Measurements from ENCODE around the gene HSH2D.

HSH2D gene

GRCh38 chr19:16197622-16198369, 54.3 kb downstream of the HSH2D start, which contains the start of gene AP1M1:
Gene AP1M1 (plus strand): TSS chr19:16197911. CDS start chr19:16198027, 116 bp downstream.
- DNase-seq: peak; percentile 98

- no peak for DNase-seq
These were observed 54.8 kb downstream of the HSH2D start for GRCh38 chr19:16198370-16198651.

GRCh38 chr19:16199275-16199932, 55.9 kb downstream of the HSH2D start:
- DNase-seq: no peak

- DNase-seq: no peak
These were observed 56.8 kb downstream of the HSH2D start for GRCh38 chr19:16200038-16201010.

GRCh38 chr19:16201011-16201391, 57.5 kb downstream of the HSH2D start:
- no peak for DNase-seq

GRCh38 chr19:16202320-16203255, 59.1 kb downstream of the HSH2D start:
- no peak for DNase-seq

GRCh38 chr19:16203256-16204004, 59.9 kb downstream of the HSH2D start:
- no peak for DNase-seq

- no peak for DNase-seq
These were observed 60.5 kb downstream of the HSH2D start for GRCh38 chr19:16204005-16204294.

- DNase-seq: no peak
These were observed 61.9 kb downstream of the HSH2D start for GRCh38 chr19:16205205-16206045.

GRCh38 chr19:16206046-16206605, 62.6 kb downstream of the HSH2D start:
- DNase-seq: no peak

- no peak for DNase-seq
These were observed 63.2 kb downstream of the HSH2D start for GRCh38 chr19:16206637-16207036.

- DNase-seq: no peak
These were observed 63.6 kb downstream of the HSH2D start for GRCh38 chr19:16207063-16207462.

GRCh38 chr19:16207490-16208025, 64.1 kb downstream of the HSH2D start:
- no peak for DNase-seq

Measured in CD4-positive, alpha-beta T cell treated with Interleukin-15 for 1 hour (primary cell).